Tibial artery (tissue), 4 donors: ENCODE measurements around the gene ITPRIPL1.

Source experiments
- DNase-seq, 2 donors: peaks; one replicate each; pipeline ENCODE4 v3.0.0-alpha.2; 2019
- H3K27ac ChIP-seq, 2 donors: fragments of 200-600 bp; sonication (generic) in 1 of 2; 1 replicate in 1 of 2; 2 replicates in 1 of 2; pipeline ENCODE4 v1.5.1; 2018 to 2019; ENCODE audit warnings: mild to moderate bottlenecking in 1 of 2
- H3K27me3 ChIP-seq, 2 donors: fragments of 200-600 bp; sonication (generic) in 1 of 2; one replicate each; pipeline versions ENCODE4 v1.5.1 to v1.6.0; 2016 to 2019
- H3K36me3 ChIP-seq, 3 donors: fragments of 200-600 bp; sonication (generic) in 2 of 3; one replicate each; pipeline ENCODE4 v1.5.1; 2016 to 2019; ENCODE audit warnings: mild to moderate bottlenecking in 2 of 3
- H3K4me1 ChIP-seq, 4 donors: fragments of 200-600 bp; sonication (generic) in 2 of 4; 1 replicate in 3 of 4; 2 replicates in 1 of 4; pipeline ENCODE4 v1.5.1; 2016 to 2019
- H3K4me3 ChIP-seq, 2 donors: fragments of 200-600 bp; sonication (generic) in 1 of 2; 1 replicate in 1 of 2; 2 replicates in 1 of 2; pipeline ENCODE4 v1.5.1; 2018 to 2019; ENCODE audit warnings: mild to moderate bottlenecking in 2 of 2
- H3K9me3 ChIP-seq, 3 donors: fragments of 200-600 bp; sonication (generic) in 1 of 3; one replicate each; pipeline ENCODE4 v1.5.1; 2016 to 2019
- intact Hi-C: fragments of 100-400 bp; cut with DNase I; formaldehyde crosslinking; loops from one replicate; pipeline ENCODE4 v1.15.0; 2023; ENCODE audit warnings: low total_unique reads
- TF ChIP-seq, protein P1 (sequence below), 2 experiments: fragments of 200-600 bp in 1 of 2; fragments of 450-650 bp in 1 of 2; IDR thresholded peaks; one replicate each; pipeline ENCODE4 v1.5.1; 2017 to 2019; ENCODE audit warnings: antibody characterized with exemption in 2 of 2, mild to moderate bottlenecking in 1 of 2, moderate library complexity in 1 of 2

The ITPRIPL1 gene

DNA sequence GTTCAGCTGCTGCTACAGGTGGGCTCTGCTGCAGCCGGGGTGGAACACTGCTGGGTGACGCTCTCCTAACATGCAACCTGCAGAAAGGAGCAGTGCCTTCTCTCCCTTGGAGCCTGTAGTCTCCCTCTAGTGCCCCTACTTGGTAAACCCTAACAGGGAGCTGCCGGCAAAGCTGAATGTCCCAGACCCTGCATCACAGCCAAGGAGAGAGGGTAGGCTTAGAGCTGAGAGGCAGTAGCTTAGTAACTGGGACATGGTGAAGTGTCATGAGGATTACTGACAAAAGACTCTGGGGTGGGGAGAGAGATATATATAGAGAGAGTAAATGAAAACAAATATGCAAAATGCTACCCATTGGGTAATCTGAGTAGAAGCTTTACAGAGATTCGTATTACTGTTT lies 20.3 kb downstream of the ITPRIPL1 start:
- no peak for DNase-seq
- Histone ChIP-seq H3K36me3 (no peaks in the 10 kb centered on the region), H3K27ac (no peak overlapping the region), H3K4me1 (no peaks in the 10 kb centered on the region), H3K9me3 (no peaks in the 10 kb centered on the region), H3K4me3 (no peak overlapping the region), H3K27me3 (no peaks in the 10 kb centered on the region)
- intact Hi-C loops, result no loop called here
- TF ChIP-seq, protein P1, sequence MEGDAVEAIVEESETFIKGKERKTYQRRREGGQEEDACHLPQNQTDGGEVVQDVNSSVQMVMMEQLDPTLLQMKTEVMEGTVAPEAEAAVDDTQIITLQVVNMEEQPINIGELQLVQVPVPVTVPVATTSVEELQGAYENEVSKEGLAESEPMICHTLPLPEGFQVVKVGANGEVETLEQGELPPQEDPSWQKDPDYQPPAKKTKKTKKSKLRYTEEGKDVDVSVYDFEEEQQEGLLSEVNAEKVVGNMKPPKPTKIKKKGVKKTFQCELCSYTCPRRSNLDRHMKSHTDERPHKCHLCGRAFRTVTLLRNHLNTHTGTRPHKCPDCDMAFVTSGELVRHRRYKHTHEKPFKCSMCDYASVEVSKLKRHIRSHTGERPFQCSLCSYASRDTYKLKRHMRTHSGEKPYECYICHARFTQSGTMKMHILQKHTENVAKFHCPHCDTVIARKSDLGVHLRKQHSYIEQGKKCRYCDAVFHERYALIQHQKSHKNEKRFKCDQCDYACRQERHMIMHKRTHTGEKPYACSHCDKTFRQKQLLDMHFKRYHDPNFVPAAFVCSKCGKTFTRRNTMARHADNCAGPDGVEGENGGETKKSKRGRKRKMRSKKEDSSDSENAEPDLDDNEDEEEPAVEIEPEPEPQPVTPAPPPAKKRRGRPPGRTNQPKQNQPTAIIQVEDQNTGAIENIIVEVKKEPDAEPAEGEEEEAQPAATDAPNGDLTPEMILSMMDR (IDR thresholded peaks at IDR 0.05), result no peak

DNA sequence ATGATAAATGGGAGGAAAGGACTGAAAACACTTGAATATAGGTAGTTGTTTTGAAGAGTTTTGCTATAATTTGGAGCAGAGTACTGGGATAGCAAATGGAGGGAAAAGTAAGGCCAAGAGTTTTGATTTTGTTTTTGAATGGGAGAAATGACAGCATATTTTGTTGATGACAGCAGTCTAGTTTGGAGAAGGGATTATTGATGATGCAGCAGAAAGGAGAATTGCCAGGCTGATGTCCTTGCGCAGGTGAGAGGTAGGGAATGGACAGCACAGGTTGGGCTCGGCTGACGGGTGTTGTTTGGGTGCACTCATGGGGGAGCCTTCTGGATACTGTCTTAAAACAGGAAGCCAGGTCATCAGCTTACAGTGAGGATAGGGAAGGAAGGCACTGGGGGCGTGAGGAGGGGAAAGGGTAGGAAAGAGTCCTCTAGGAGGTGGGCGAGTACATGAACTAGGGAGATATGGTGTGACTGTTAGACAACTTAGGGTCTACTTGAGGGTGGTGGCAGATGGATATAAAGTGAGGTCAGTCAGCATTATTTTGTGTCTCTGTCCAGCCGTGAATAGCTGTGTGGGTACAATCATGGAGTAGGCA lies 20.8 kb downstream of the ITPRIPL1 start:
- H3K4me1 ChIP-seq, result no peaks in the 10 kb centered on the region
- no peaks in the 10 kb centered on the region for H3K9me3 ChIP-seq
- no peak for DNase-seq
- no peaks in the 10 kb centered on the region for H3K27me3 ChIP-seq
- intact Hi-C loops, result no loop called here
- H3K36me3 ChIP-seq, result no peaks in the 10 kb centered on the region
- H3K27ac ChIP-seq, result no peak overlapping the region
- H3K4me3 ChIP-seq, result no peak overlapping the region
- TF ChIP-seq, protein P1 (IDR thresholded peaks at IDR 0.05), result no peak

DNA sequence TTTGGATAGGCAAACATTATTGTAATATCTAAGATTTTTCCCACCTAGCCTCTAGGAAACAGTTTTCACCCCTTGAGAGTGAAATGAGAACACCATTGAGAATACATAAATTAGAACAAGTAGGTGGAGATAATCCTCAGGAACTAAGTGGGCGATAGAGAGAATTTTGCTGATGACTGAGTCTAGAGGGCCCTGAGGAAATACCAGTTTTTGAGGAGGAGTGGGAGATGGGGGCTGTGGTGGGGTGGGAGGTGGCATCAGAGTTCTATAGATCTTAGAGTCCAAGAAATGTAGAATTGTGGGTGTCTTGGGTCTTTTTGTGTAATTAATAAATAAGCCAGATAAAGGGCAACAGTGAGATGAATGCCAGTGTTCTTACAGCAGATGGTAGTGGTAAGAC lies 22.3 kb downstream of the ITPRIPL1 start:
- H3K9me3 ChIP-seq, result no peaks in the 10 kb centered on the region
- no peak overlapping the region for H3K27ac ChIP-seq
- no peak for DNase-seq
- H3K36me3 ChIP-seq, result no peaks in the 10 kb centered on the region
- H3K4me3 ChIP-seq, result no peak overlapping the region
- H3K27me3 ChIP-seq, result no peaks in the 10 kb centered on the region
- TF ChIP-seq, protein P1 (IDR thresholded peaks at IDR 0.05), result no peak
- peaks cover 0 to 3% (median 3%) of the 10 kb centered on the region in 4 donors for H3K4me1 ChIP-seq
- intact Hi-C loops, result no loop called here

DNA sequence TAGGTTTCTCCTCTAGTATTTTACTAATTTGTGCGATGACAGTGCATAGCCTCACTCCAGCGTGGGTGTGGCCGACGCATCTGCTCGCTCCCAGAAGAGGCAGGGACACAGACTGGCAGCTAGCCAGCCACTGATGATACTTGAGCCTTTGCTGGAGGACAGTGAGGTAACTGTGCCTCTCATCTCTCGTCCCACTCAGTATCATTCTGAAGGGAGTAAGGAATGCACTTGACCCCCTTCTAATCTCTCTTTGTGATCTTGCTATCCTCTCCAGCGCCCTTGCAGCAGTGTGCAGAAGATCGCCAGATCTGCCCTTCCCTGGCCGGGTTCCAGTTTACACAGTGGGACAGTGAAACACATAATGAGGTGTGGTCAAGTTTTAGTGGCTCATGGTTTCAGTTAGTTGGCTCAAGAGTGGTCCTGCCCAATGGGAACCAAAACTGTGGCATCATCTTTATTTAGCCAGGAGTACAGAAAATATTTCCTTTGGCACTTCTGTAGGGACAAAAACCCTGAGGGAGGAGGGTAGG lies 28.0 kb downstream of the ITPRIPL1 start:
- Histone ChIP-seq H3K4me1 (peaks cover 0 to 28% (median 24%) of the 10 kb centered on the region in 4 donors), H3K27me3 (no peaks in the 10 kb centered on the region), H3K27ac (peak overlapping the region; percentile 60 to 75), H3K36me3 (no peaks in the 10 kb centered on the region), H3K4me3 (peak overlapping the region; percentile 18 to 32), H3K9me3 (no peaks in the 10 kb centered on the region)
- TF ChIP-seq, protein P1 (IDR thresholded peaks at IDR 0.05), result no peak
- DNase-seq, result peak; percentile 58 to 85
- intact Hi-C loops, result no loop called here

DNA sequence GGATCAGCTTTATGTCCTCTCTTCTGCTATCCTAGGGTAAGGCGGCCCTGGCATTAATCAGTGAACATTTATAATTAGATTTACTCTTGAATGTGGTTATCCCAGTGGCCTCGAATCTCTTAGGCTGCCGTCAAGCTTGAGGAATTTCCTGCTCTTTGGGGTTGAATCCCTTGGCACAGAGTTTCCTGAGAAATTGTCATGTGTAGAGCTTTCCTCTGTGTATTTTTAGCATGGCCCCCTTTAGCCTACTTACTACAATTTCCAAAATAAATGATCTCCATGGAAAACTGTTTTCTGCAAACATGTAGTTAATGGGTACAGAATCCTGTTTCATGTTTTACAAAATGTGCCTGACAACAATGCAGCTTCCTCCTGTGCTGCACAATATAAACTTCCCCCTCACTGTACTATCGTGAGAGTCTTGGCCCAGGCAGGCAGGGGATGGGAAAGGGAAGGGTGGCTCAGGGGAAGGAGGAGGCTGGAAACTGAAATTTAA lies 28.5 kb downstream of the ITPRIPL1 start:
- H3K4me3 ChIP-seq, result peak overlapping the region; percentile 18 to 32

More for the DNA sequence above, 28.5 kb downstream of the ITPRIPL1 start:
- no peaks in the 10 kb centered on the region for H3K27me3 ChIP-seq
- TF ChIP-seq, protein P1 (IDR thresholded peaks at IDR 0.05), result peak in 1 of 2 experiments; percentile 19
- no peaks in the 10 kb centered on the region for H3K9me3 ChIP-seq
- H3K27ac ChIP-seq, result peak overlapping the region; percentile 60 to 75
- DNase-seq, result peak in 1 of 2 donors; percentile 26
- H3K4me1 ChIP-seq, result peaks cover 0 to 28% (median 24%) of the 10 kb centered on the region in 4 donors
- no peaks in the 10 kb centered on the region for H3K36me3 ChIP-seq
- intact Hi-C loops, result no loop called here
